GM12872 (cell line): ENCODE data around the gene FOXO1.

Source experiments
- TF ChIP-seq, protein P1 (sequence below): IDR thresholded peaks from 3 replicates; pipeline ENCODE4 v1.5.1; 2011; ENCODE audit warnings: low read depth, mild to moderate bottlenecking, low read length, moderate library complexity; ENCODE audit not compliant: insufficient read depth

Gene FOXO1

GRCh38 chr13:40656358-40656757 lies 10.1 kb downstream of the FOXO1 start:
- TF ChIP-seq, protein P1, sequence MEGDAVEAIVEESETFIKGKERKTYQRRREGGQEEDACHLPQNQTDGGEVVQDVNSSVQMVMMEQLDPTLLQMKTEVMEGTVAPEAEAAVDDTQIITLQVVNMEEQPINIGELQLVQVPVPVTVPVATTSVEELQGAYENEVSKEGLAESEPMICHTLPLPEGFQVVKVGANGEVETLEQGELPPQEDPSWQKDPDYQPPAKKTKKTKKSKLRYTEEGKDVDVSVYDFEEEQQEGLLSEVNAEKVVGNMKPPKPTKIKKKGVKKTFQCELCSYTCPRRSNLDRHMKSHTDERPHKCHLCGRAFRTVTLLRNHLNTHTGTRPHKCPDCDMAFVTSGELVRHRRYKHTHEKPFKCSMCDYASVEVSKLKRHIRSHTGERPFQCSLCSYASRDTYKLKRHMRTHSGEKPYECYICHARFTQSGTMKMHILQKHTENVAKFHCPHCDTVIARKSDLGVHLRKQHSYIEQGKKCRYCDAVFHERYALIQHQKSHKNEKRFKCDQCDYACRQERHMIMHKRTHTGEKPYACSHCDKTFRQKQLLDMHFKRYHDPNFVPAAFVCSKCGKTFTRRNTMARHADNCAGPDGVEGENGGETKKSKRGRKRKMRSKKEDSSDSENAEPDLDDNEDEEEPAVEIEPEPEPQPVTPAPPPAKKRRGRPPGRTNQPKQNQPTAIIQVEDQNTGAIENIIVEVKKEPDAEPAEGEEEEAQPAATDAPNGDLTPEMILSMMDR, result no peak

DNA sequence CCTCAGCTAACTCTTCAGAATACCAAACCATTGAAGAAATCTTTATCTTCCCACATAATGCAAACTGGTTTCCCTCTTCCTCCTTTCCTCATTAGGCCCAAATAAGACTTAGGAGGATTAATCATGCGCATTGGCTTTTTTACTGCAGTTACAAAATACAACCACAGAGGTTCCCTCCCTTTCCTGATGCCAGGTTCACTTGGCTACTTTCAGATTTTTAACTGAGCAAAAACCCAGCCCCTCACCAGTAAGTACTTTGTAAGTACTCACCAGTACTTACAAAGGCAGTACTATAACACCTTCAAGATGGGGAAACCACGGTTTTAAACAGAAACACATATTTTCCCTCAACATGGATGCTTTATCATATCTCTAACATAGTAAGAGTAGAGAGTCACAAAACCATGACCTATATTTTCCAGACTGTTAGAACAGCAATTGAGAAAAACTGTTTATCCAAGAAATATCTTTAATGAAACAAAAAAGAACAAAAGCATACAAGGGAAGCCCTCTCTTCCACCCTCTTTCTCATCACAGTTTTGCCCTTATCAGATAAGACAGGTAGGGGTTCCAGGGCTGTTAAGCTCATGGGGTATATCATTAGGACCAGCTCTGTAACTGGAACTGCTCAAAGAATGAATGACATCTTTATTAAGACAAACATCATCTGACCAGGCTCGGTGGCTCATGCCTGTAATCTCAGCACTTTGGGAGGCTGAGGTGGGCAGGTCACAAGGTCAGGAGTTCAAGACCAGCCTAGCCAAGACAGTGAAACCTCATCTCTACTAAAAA lies 12.7 kb downstream of the FOXO1 start:
- TF ChIP-seq, protein P1, result no peak; the same call in 2 of the 3 replicates

DNA sequence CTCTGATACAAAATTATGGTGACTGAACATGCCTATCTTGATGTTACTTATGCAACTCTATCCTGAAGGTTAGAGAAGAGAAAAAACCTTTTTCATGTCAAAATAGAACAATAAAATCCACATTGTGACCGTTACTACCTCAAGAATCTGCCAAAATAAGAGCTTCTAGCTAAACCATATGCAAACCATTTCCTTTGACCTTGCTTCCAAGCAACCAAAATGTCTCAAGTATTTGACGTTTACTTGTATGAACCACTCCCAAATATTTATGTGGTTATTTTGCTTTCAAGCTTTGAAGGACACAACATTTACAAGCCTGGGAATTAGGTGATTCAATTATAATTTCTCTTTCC lies 13.9 kb downstream of the FOXO1 start:
- TF ChIP-seq, protein P1, result no peak

- TF ChIP-seq, protein P1, result no peak
These were observed 14.4 kb downstream of the FOXO1 start for GRCh38 chr13:40651866-40652587.

DNA sequence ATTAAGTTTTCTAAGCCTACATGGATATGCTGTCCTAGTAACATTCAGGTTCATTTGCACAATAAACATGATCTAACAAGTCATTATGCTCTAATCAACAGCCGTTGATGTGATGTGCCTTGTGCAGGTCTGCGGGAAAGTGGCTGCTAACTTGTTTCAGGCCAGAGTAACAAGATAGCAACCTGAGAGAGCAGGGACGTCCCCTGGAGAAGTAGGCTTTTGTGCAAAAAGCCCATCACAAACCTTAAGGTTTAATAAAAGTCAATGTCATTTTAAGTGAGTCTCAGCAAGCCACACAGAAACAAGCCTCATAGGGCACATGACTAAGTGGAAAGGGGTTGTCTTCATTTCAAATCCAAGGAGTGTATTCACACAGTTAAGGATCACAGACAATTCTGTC lies 17.6 kb downstream of the FOXO1 start:
- TF ChIP-seq, protein P1, result no peak

GRCh38 chr13:40648040-40648439 lies 18.4 kb downstream of the FOXO1 start:
- TF ChIP-seq, protein P1, result no peak

- TF ChIP-seq, protein P1, result no peak
These were observed 21.4 kb downstream of the FOXO1 start for GRCh38 chr13:40644838-40645604.
